WTC11 (cell line): ENCODE measurements around the gene DNTT. TPM values are rescaled to one million over a fixed set of nuclear protein-coding genes. Genes with fewer than 3 reads are reported as not detected.

ENCODE experiments used
- ATAC-seq: fragments of 200-7000 bp; cut with Tn5 transposase; 2 replicates; pipeline ENCODE4 v1.10.0; 2021; ENCODE audit warnings: mild to moderate bottlenecking, moderate library complexity
- CTCF ChIA-PET: fragments of 300-600 bp; sonication (Branson Sonifier 250); formaldehyde crosslinking; loops from one replicate; lab custom pipeline; 2021; ENCODE audit warnings: antibody characterized with exemption; lab: Charles Lee
- POLR2A ChIA-PET: fragments of 350-600 bp; sonication (Branson Sonifier 250); formaldehyde crosslinking; loops from one replicate; lab custom pipeline; 2021; ENCODE audit warnings: antibody characterized with exemption; lab: Charles Lee
- DNase-seq: peaks from one replicate; pipeline ENCODE4 v3.0.0; 2021; ENCODE audit warnings: low spot score
- H3K27ac Mint-ChIP-seq: 2 replicates; pipeline ENCODE4 v1.8.0; 2021; ENCODE audit warnings: mixed read lengths
- H3K27me3 Mint-ChIP-seq: 2 replicates; pipeline ENCODE4 v1.8.0; 2021; ENCODE audit warnings: low read depth, mild to moderate bottlenecking, moderate library complexity, mixed read lengths
- H3K36me3 Mint-ChIP-seq: 2 replicates; pipeline ENCODE4 v1.8.0; 2021; ENCODE audit warnings: mixed read lengths
- H3K4me1 Mint-ChIP-seq: 2 replicates; pipeline ENCODE4 v1.8.0; 2022; ENCODE audit warnings: mixed read lengths
- H3K4me3 Mint-ChIP-seq: 2 replicates; pipeline ENCODE4 v1.8.0; 2021; ENCODE audit warnings: mild to moderate bottlenecking, moderate library complexity, mixed read lengths
- H3K9me3 Mint-ChIP-seq: 2 replicates; pipeline ENCODE4 v1.8.0; 2021; ENCODE audit warnings: mixed read lengths
- ATF6 ChIP-seq: sonication (generic); formaldehyde crosslinking; IDR thresholded peaks from 2 replicates; pipeline ENCODE4 v1.8.1; 2023; ENCODE audit warnings: mild to moderate bottlenecking, missing genetic modification reagents
- CBFB ChIP-seq: sonication (generic); formaldehyde crosslinking; IDR thresholded peaks from 2 replicates; pipeline ENCODE4 v1.8.1; 2022; ENCODE audit warnings: mild to moderate bottlenecking, low read depth, missing genetic modification reagents
- CREM ChIP-seq: sonication (generic); formaldehyde crosslinking; IDR thresholded peaks from 2 replicates; pipeline ENCODE4 v1.8.1; 2022; ENCODE audit warnings: mild to moderate bottlenecking, missing genetic modification reagents, moderate library complexity
- ELF4 ChIP-seq: sonication (generic); formaldehyde crosslinking; IDR thresholded peaks from 2 replicates; pipeline ENCODE4 v1.8.1; 2022; ENCODE audit warnings: low read depth, mild to moderate bottlenecking, moderate library complexity, missing genetic modification reagents
- FOXJ3 ChIP-seq: sonication (generic); formaldehyde crosslinking; IDR thresholded peaks from 2 replicates; pipeline ENCODE4 v1.9.0; 2021; ENCODE audit warnings: missing genetic modification reagents, mild to moderate bottlenecking, borderline replicate concordance
- FOXK1 ChIP-seq: sonication (generic); formaldehyde crosslinking; IDR thresholded peaks from 2 replicates; pipeline ENCODE4 v1.8.0; 2022; ENCODE audit warnings: mild to moderate bottlenecking, moderate library complexity, missing genetic modification reagents
- IRF1 ChIP-seq: sonication (generic); formaldehyde crosslinking; IDR thresholded peaks from 2 replicates; pipeline ENCODE4 v1.8.0; 2023; ENCODE audit warnings: missing genetic modification reagents
- MYBL2 ChIP-seq: sonication (generic); formaldehyde crosslinking; IDR thresholded peaks from 2 replicates; pipeline ENCODE4 v1.8.1; 2023; ENCODE audit warnings: mild to moderate bottlenecking, moderate library complexity, missing genetic modification reagents
- NFE2L1 ChIP-seq: sonication (generic); formaldehyde crosslinking; IDR thresholded peaks from 2 replicates; pipeline ENCODE4 v1.8.1; 2023; ENCODE audit warnings: missing genetic modification reagents
- NR1H2 ChIP-seq: sonication (generic); formaldehyde crosslinking; IDR thresholded peaks from 2 replicates; pipeline ENCODE4 v1.9.0; 2021; ENCODE audit warnings: mild to moderate bottlenecking, moderate library complexity, missing genetic modification reagents
- NR2C2 ChIP-seq: sonication (generic); formaldehyde crosslinking; IDR thresholded peaks from 2 replicates; pipeline ENCODE4 v1.8.0; 2022; ENCODE audit warnings: mild to moderate bottlenecking, missing genetic modification reagents
- PRRX2 ChIP-seq: fragments of 250-450 bp; sonication (Bioruptor Pico); IDR thresholded peaks from 2 replicates; pipeline ENCODE4 v1.8.0; 2021; ENCODE audit warnings: mild to moderate bottlenecking
- SMAD3 ChIP-seq: sonication (generic); formaldehyde crosslinking; IDR thresholded peaks from 2 replicates; pipeline ENCODE4 v1.8.0; 2022; ENCODE audit warnings: missing genetic modification reagents, mild to moderate bottlenecking, borderline replicate concordance
- SP1 ChIP-seq: sonication (generic); formaldehyde crosslinking; conservative IDR thresholded peaks from 2 replicates; pipeline ENCODE4 v1.8.1; 2022; ENCODE audit warnings: missing genetic modification reagents
- TEAD4 ChIP-seq: sonication (generic); formaldehyde crosslinking; IDR thresholded peaks from 2 replicates; pipeline ENCODE4 v1.8.0; 2022; ENCODE audit warnings: mild to moderate bottlenecking, missing genetic modification reagents
- ZNF121 ChIP-seq: sonication (generic); formaldehyde crosslinking; IDR thresholded peaks from 2 replicates; pipeline ENCODE4 v1.8.0; 2023; ENCODE audit warnings: missing genetic modification reagents
- ZNF138 ChIP-seq: sonication (generic); formaldehyde crosslinking; conservative IDR thresholded peaks from 2 replicates; pipeline ENCODE4 v1.8.1; 2022; ENCODE audit warnings: mild to moderate bottlenecking, moderate library complexity, missing genetic modification reagents
- ZNF219 ChIP-seq: sonication (generic); formaldehyde crosslinking; IDR thresholded peaks from 2 replicates; pipeline ENCODE4 v1.8.0; 2023; ENCODE audit warnings: missing genetic modification reagents, mild to moderate bottlenecking, borderline replicate concordance
- ZNF317 ChIP-seq: sonication (generic); formaldehyde crosslinking; IDR thresholded peaks from 2 replicates; pipeline ENCODE4 v1.8.1; 2023; ENCODE audit warnings: low read depth, mild to moderate bottlenecking, moderate library complexity, missing genetic modification reagents, borderline replicate concordance
- ZNF425 ChIP-seq: fragments of 250-450 bp; sonication (Bioruptor Pico); conservative IDR thresholded peaks from 2 replicates; pipeline ENCODE4 v1.9.0; 2021; ENCODE audit warnings: mild to moderate bottlenecking
- total RNA-seq: library from RNA; stranded (reverse); gene quantifications from 3 replicates; pipeline ENCODE4 v1.2.3, GENCODE V29; 2021

DNTT gene
- total RNA-seq, 1 experiment from 2014 or later = not detected

- Mint-ChIP-seq H3K4me1 (0 out of 2 replicates have a peak, but pooled peaks cover 3% of the 10 kb centered on the region), H3K27me3 (no peaks in the 10 kb centered on the region), H3K27ac (no peak overlapping the region), H3K4me3 (no peak overlapping the region), H3K9me3 (no peaks in the 10 kb centered on the region), H3K36me3 (no peaks in the 10 kb centered on the region)
- ChIA-PET CTCF (interaction anchor here (0.7 kb wide), 1 partner anchor 8 kb away, joined by 3 read pairs; no protein-coding TSS in a partner anchor), POLR2A (no interaction called here)
- ATAC-seq = no peak
- DNase-seq = no peak
- no peak for TF ChIP-seq ZNF219 (CRISPR knock-in tag)
- TF ChIP-seq ZNF138 (CRISPR knock-in tag) = no peak
- TF ChIP-seq SP1 (CRISPR knock-in tag) = no peak
- TF ChIP-seq NR1H2 = no peak
- TF ChIP-seq SMAD3 = no peak
- no peak for TF ChIP-seq MYBL2 (CRISPR knock-in tag)
- no peak for TF ChIP-seq ZNF121 (CRISPR knock-in tag)
- TF ChIP-seq ELF4 (CRISPR knock-in tag) = no peak
- TF ChIP-seq CBFB (CRISPR knock-in tag) = no peak
- TF ChIP-seq ATF6 (CRISPR knock-in tag) = no peak
- TF ChIP-seq ZNF317 (CRISPR knock-in tag) = no peak
- TF ChIP-seq FOXJ3 (CRISPR knock-in tag) = no peak
- no peak for TF ChIP-seq NR2C2 (CRISPR knock-in tag)
- TF ChIP-seq FOXK1 (CRISPR knock-in tag) = no peak
- TF ChIP-seq IRF1 (CRISPR knock-in tag) = no peak
- no peak for TF ChIP-seq TEAD4
- no peak for TF ChIP-seq ZNF425 (CRISPR knock-in tag)
- TF ChIP-seq, all 79 proteins: peak for 0
These were observed 82.9 kb downstream of the DNTT start for GRCh38 chr10:96387161-96387560.

DNA sequence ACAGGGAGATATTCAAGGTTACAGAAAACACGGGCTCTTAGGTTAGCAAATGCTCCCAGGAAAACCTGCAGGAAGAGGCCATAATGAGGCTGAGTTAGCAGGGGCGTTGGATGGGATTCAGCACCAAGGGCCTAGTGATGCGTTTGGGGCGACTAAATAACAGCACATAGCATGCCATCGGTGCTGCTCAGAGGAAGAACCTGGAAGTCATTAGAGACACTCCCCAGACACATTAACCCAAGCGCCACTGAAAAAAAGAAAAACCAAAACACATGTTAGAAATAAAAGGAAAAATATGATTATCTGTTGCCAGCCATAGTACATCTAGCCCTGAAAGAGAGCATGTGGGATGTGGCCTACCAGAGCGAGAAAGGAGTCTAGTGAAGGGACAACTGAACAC, 83.4 kb downstream of the DNTT start:
- Mint-ChIP-seq H3K27me3 (no peaks in the 10 kb centered on the region), H3K36me3 (no peaks in the 10 kb centered on the region; the same call in 1 of the 2 replicates), H3K27ac (no peak overlapping the region), H3K4me3 (no peak overlapping the region)
- ATAC-seq (no peak), DNase-seq (no peak)
- ChIA-PET POLR2A (no interaction called here), CTCF (interaction anchor here (0.7 kb wide), 1 partner anchor 8 kb away, joined by 3 read pairs; no protein-coding TSS in a partner anchor)
- TF ChIP-seq NFE2L1 (CRISPR knock-in tag) (no peak), PRRX2 (no peak), CREM (no peak)
- TF ChIP-seq, all 79 proteins: peak for 0
- H3K4me1 Mint-ChIP-seq = 0 out of 2 replicates have a peak, but pooled peaks cover 3% of the 10 kb centered on the region
- H3K9me3 Mint-ChIP-seq = no peaks in the 10 kb centered on the region

Other genes with a start within 250 kb of the DNTT start
- 29.9 to 34.3 TPM (median 32.0 TPM) in 3 replicates for gene ZNF518A, start 174.1 kb upstream of the DNTT start, total RNA-seq
- not detected in 3 replicates for gene BLNK, start 32.9 kb upstream of the DNTT start, total RNA-seq
- gene OPALIN, start 54.6 kb downstream of the DNTT start, total RNA-seq = 0.04 TPM in 1 of 3 replicates, not detected in the others
- 9.1 to 9.2 TPM (median 9.1 TPM) in 3 replicates for gene TLL2, start 209.5 kb downstream of the DNTT start, total RNA-seq